NCI-H1417 (cell line): ENCODE data around the gene GINS1.

Experiments
- DNase-seq, 3 experiments: peaks; one replicate each; lab custom pipeline; 2025; lab: John Stamatoyannopoulos, UW

The GINS1 gene

DNA sequence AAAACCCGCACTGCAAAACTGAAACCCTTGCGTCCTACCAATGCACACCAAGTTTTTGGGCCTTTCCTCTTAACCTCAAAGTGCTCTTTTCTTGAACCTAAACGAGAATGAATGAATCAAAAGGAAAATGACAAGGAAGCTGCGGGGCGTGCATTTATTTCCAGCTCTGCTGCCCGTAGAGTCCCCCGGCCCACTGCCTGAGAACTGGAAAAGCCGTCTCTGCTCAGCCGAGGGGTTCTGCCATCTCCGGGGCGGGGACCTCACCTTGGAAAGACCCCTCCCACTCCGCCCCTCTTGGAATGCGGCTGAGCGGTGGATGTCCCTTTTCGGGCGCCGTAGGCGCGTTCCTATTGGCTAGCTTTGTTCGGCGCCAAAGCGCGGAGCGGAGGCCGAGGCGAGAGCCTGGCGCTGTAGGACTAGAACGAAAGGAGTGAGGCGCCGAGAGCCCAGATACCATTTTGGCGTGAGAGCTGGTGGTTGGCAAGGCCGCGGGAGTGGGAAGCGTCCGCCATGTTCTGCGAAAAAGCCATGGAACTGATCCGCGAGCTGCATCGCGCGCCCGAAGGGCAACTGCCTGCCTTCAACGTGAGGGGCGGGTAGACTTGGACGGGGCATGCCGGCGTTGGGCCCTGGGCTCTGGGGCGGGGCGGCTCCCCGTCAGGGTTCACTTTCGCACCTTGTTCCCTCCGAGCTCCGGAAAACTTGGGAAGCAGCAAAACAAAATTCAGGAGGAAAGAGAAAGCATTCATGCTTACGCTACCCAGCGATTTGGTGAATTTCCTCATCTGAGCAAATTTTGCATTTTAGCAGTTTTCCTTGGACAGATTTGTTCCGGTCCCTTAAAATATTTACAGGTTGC, at the start of gene GINS1:
TSS of gene GINS1 (plus strand) at position 363 of the 859 bp plus-strand sequence. CDS start at position 511, 148 bp downstream.
- peak; percentile 88 to 97 (median 96) for DNase-seq

DNA sequence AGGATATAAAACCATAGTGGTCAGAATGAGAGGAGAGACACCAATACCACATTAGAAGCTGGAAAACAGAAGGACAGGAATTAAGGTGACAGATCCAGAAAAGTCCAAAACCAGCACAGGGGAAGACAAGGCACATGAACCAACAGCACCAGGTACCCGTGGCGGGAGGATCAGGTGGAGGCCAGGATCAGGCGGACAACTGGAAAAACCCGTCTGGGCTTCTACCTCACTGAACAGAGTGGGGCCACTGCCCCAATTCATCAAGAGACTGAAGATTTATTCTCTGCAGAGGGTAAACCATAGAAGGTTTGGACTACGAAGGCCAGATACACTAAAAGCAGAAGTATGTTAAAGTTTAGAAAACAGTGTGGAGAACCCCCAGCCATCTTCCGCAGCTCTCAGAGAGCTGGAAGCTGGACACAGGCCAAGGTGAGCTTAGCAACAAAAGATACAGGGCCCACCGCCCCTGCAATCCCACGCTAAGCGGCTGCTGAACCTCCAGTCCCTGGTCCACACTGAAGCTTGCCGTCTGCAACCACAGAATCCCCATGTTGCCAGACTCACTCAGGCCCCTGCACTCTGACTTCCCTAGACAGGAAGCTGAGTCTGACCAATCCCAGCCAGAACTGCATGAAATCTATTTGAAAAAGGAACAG, 46.7 kb upstream of the GINS1 start:
- no peak for DNase-seq

DNA sequence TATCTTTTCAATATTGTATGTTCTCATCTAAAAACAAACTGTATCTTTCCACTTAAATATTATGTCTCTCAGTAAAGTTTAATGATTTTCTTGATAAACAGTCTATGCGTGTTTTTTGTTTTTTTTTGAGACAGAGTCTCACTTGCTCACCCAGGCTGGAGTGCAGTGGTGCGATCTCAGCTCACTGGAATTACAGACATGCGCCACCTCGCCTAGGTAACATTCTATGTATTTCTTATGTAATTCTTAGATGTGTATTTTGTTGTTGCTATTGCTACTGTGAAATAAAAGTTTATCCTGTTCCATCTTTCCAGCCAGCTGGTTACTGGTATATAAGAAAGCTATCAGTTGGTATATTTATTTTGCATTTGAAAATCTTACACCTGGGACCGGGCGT, 46.2 kb upstream of the GINS1 start:
- DNase-seq, result no peak

DNA sequence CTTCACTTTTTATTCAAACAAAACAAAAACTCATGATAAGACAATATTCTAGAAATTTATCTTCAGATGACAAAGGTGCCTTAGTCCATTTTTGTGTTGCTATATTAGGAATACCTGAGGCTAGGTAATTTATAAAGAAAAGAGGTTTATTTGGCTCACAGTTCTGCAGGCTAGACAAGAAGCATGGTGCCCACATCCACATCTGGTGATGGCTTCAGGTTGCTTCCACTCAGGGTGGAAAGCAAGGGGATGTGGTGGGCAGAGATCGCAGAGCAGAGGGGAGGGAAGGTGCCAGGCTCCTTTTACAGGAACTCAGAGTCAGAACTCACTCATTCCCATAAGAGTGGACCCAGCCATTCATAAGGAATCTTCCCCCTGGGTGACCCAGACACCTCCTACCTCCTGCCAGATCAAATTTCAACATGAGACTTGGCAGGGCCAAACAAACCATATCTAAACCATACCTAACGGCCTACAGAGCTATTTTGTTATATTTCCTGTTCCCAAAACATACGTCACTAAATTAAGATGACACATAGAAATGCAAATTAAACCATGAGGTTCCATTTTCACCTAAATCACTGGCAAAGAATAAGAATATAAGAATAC, 43.2 kb upstream of the GINS1 start:
- DNase-seq, result no peak

DNA sequence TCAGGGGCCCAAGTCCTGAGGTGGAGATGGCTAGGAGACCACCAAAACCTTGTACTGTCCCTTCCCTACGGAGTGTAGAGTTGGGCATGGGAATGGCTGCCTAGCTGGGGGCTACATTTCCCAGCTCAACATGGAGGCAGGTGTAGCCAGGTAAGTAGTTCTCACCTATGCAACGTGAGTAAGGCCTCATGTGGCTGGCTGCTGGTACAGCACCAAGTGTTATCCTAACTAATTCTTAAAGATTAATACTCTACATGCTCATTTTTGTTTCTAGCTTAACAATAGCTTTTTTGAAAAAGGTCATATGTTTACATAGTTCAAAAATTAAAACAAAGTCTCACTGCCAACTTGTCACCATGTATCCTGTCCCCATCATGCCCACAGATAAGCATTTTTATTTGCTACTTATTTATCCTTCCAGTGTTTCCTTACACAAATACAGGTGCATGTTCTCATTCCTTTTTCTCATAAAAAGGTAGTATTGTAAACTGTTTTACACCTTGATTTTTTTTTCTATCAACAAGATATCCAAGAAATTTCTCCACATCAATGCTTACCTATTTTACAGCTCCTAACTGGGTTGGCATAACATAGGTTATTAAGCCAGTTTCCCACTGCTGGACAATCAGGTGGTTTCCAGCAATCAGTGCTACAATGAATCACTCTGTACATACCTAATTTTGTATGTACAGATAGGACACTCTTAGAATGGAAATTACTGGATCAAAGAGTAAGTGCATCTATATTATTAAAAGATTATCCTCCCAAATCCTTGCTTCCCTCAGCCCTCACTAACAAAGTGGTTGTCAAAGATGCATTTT, 42.4 kb upstream of the GINS1 start:
- no peak for DNase-seq

DNA sequence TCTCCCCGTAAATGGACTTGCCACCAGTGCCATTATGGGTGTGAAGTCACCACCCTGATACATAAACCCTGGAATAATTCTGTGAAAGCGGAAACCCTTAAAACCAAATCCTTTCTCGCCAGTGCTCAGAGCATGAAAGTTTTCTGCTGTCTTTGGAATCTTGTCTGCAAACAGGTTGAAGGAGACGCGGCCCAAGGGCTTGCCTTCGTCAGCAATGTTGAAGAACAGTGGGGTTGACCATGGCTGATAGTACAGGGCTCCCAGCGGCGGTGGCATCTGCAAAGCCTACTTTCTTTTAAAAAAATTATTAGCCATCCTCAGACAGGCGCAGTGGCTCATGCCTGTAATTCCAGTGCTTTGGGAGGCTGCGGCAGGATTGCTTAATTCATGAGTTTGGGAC, 38.9 kb upstream of the GINS1 start:
- no peak for DNase-seq

DNA sequence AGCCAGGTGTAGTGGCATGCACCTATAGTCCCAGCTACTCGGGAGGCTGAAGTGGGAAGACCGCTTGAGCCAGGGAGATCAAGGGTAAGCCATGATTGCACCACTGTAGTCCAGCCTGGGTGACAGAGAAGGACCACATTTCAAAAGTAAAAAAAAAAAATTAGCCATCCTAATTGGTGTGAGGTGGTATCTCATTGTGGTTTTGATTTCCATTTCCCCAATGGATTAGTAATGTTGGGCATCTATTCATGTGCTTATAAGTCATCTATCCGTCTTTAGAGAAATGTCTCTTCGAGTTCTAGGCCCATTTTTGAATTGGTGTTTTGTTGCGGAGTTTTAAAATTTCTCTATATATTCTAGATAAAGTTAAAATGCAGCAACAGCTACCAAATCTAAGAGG, 38.5 kb upstream of the GINS1 start:
- no peak for DNase-seq

DNA sequence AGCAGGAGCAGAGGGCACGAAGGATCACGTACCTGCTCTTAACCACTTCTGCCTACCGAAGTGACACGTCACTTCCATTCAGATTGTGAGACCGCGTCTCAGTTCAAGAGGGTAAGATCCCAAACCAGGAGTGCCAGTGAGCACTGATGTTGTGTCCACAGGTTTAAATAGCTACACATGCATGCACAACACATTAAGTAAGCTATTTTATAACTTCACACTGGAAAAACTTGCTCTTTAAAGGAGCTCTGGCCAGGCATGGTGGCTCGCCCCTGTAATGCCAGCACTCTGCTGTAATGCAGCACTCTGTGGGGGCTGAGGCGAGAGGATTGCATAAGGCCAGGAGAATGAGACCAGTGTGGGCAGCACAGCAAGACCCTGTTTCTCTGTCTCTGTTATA, 37.9 kb upstream of the GINS1 start:
- DNase-seq, result no peak

DNA sequence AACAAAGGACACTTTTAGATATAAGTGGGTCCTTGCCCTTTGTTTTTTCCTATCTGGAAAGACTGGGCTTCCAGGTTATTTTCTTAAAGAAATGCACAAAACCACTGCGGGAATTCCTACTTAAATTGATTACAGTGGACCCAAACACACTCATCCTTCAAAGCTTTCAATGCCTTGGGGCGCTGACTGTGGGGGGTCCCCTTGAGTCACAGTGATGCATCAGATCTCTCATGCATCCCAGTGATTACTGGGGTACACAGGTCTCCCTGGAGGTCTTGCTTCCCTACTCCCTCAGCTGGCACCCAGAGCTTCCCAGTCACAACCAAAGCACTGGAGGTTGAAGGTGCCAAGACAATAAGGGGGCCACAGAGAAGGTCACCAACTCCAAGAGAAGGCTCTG, 37.5 kb upstream of the GINS1 start:
- DNase-seq, result no peak

DNA sequence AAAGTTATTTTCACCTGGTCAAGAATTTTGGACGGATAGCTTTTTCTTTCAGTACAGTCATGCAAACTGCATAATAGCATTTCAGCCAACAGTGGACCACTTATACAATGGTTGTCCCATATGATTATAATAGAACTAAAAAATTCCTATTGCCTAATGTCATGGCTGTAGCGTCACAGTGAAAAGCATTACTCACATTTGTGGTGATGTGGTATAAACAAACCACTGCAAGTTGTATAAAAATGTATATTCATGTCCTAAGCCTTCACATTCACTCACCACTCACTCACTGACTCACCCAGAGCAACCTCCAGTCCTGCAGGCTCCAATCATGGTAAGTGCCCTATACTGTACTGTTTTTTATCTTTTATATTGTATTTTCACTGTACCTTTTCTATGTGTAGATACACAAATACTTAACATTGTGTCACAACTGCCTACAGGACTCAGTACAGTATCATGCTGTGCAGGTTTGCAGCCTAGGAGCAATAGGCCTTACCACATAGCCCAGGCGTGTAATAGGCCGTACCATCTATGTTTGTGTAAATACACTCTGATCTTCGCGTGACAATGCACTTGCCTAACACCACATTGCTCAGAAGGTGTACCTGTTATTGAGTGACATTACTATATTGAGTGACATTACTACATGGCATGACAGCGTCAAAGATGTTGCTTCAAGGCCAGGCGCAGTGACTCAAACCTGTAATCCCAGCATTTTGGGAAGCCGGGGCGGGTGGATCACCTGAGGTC, 34.7 kb upstream of the GINS1 start:
- DNase-seq, result no peak

DNA sequence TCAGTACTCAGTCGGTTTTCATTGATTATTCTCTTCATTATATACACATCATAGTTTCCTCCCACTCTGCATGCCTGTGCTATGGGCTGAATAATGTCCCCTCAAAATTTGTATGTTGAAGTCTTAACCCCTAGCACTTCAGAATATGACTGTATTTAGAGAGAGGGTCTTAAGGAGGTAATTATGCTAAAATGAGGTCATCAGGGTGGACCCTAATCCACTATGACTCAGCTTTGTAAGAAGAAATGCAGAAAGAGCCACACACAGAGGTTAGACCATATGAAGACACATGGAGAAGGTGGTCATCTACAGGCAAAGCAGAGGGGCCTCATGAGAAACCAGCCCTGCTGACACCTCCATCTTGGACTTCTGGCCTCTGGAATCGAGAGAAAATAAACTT, 32.6 kb upstream of the GINS1 start:
- DNase-seq, result no peak

DNA sequence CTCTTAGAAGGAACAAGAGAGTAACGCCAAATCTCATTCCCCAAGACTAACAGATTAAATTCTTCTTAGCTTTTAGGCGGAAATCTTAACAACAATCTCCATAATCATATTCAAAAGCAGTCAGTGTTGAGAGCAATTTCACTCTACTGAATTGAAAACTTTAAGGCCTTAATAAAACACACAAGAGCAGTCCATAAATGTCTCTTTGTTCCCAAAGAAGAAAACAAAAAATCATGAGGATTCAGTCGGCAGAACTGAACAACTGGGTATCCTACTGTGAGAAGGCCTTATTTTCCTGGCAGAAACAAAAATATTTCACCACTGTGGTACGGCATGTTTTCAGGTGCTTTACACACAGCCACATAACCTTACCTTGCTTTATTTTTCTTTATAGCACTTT, 31.2 kb upstream of the GINS1 start:
- no peak for DNase-seq

DNA sequence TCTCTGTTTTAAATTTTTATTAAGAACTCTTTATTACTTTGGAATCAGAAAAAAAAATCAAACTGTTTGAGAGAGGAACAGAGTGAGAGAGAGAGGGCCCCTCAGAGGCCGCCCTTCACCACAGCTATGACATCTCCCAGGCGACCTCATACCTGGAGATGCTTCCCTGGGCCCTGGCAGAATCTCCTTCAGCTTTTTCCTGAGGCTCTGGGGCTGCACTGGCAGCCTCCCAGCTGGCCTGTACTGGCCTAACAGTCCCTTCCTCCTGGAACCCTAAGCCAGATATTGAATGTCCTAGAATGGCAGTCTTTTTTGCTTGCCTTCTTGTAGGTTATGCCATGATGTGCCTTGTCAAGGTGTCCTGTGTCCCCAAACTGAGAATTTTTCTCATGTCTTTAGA, 30.6 kb upstream of the GINS1 start:
- no peak for DNase-seq

DNA sequence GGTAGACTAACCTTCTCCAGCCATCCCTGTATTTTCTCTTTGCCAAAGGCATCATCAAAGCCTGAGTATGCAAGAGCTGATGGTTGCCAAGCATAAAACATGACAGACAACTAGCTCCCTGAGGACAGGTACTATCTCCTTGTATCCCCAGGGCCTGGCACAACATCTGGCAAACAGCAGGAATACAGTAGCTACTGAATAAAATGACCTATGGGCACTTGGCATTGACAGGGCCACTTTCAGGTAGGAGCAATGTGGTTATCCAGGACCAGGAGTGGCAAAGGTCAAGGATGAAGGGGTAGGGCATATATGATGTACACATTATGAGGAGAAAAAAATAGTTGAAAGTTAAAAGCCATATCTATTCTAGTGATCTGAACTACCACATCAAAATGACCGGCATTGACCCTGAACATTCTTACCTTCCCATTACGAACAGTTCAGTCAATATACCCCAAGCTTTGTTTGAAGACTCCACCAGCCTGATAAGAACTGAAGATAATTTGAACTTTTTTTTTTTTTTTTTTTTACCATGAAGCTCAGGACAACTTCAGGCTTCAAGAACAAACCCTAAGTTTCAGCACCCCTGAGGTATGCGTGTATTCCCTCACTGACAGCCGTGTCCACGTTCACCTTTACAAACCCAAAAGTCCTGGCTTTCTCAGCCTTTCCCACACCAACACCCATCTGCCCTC, 29.1 kb upstream of the GINS1 start:
- DNase-seq, result no peak

DNA sequence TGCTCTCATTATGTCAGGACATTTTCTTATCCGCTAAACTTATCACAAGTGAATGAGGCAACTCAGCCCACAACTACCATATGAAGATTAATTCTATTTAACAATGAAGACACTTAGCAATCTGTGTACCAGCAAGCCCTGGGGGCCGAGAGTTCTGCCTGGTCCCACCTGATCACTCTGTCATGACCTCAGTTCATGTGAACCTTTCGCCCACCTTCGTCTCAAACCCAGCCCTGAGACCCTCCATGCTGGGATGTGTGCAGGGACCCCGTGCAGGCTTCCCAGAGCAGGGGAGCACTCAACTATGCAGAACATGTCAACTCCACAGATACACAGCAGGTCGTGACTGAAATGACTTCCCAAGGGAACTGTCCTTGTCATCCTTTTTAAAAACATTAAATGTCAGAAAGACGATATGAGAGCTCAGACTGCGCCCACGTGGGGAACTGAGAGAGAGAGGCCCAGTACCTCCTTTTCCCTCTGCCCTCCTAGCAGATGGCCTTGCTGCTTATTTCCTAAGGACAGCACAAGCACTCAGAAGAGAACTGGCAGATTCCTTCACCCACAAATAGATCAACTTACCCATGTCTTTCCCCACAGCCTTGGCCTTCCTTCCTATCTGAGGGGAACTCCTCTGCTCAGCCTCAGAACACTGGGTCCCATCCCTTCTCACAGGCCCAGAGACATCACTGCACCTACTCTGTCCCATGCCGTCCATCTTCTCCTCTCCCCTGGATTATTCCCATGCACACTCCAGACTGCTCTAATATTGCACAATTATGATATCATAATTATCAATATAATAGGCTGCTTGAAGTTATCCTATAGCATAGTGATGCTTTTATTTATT, 28.4 kb upstream of the GINS1 start:
- DNase-seq, result no peak

DNA sequence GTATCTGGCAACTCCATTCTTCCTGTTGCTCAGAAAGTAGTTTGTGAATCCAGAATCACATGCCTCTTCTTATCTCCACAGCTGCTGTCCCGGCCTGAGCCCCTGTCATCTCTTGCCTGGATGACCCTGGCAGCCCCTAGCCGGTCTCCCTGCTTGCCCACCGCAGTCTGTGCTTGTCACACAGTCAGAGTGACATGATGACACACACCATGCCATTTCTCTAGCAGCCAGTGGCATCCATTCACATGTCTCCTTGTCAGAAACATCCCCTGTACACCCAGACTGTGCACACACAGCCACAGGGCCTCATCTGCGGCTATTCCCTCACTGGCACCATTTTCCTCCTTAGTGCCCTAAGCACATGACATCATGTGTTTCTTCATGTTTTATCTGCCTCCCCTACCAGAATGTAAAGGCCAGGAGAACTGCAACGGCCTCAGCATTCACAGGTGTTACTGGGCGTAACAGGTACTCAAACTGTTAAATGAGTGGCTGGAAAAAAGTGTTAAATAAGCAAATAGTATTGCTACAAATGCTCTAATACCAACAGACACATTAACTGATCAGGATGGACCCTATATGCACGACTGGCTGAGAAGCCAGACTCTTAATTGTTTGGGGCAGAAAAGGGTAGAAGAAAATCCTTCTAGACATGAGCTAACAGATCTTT, 26.4 kb upstream of the GINS1 start:
- no peak for DNase-seq

DNA sequence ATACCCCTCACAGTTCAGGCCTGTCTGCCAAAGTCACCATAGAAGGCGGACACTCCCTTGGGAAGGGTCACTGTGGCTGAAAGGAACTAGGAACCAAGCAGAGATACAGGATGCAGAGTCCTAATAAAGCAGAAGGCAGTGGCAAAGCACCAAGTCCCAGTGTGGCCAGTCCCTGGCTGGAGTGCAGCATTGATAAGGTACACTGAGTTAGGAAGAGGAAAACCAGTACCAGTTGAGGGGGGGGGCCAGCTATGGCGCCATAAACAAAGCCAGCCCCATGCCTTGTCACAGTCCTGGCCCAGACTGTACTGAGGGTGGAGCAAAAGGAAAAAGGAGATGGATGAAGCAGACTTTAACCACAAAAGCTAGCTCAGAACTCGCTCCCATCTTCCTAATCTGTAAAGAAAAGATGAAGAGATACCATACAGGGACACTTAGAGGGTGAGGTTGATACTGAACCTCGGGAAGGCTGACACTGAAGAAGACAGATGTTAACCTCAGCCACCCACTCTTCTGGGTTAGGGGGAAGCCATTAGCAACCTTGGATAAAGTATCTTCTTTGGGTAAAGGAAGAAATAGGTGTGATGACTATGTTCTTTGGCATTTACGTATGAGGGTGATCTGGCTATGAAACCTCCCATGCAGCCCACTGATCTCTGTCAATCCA, 24.6 kb upstream of the GINS1 start:
- DNase-seq, result no peak

DNA sequence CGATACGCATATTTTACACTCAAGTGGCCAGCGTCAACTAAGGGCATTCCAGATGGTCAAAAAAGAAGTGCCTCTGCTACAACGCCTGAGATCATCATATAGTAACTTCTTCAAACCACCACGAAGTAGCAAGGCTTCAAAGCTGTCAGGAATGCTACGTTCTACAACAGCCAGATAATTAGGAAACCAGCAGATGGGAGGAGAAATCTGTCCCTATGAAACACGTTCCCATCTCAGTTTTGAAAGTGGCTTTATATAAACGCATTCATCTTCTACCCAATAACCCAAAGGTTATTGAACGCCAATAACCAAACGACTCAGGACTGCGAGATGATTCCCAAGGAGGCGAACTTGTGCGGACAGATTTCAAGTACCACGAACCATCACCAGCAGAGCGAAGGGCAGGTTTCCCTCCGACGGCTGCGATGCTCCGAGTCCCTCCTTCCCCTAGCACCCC, 18.0 kb upstream of the GINS1 start:
- DNase-seq, result peak in 2 of 3 experiments; percentile 46 to 80
